GM21717 (cell line): Measurements from ENCODE around the gene NKIRAS2.

Source experiments
- ATAC-seq: cut with Tn5 transposase; IDR thresholded peaks from one replicate; pipeline ENCODE4 v1.9.1; 2021; ENCODE audit warnings: mild to moderate bottlenecking, moderate library complexity; ENCODE audit not compliant: unreplicated experiment

Gene NKIRAS2

DNA sequence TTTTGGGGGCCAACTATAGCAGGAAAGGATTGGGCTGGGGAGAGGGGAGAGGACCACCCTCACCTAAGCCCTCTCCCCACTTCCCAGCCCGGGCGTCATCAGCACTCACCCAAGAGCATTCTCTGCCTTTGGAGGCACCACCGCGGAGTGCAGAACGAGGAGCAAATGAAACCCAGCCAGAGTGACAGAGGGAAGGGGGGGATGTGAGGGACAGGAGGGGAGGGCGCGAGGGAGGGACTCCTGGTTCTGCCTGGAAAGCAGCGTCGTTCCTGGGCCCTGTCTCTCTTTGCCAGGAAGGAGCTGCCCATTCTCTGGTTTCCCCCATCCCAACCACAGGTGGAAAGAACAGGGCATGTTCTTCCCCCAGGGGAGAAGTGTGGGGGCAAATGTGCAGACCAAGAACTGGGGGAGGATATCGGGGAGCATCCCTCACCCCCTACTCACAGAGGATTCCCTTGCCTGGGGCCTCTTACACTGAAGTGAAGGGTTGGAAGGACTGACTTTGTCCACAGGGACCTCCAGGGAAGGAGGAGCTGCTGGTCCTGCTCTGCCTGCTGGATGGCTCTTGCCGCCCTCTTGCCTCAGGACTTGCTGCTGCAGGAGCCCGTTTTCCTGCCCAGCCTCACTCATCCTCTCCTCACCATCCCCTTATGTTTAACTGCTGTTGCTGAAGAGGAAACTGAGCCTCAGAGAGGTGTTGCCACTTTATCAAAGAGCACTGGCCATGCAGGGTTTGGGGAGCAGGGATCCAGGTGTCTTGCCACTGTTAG, 34.0 kb downstream of the NKIRAS2 start:
- no peak for ATAC-seq

DNA sequence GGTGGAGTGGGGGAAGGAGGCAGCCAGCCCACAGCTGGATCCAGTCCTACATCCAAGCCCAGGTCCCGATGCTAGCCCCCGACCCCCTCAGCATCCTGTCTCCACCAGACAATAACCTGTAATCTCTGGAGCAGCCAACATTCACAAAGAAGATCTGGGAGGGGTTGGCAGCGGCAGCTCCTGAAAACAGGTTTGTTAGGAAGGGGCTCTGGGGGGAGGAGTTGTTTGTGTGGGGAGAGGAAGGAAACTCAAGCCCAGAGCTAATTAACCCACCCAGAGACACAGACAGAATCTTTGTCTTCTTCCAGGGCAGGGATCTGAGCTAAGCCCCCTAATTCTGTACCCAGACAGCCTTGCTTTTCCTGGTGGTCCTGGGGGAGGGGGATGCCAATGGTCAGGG, 35.1 kb downstream of the NKIRAS2 start:
- ATAC-seq = no peak

DNA sequence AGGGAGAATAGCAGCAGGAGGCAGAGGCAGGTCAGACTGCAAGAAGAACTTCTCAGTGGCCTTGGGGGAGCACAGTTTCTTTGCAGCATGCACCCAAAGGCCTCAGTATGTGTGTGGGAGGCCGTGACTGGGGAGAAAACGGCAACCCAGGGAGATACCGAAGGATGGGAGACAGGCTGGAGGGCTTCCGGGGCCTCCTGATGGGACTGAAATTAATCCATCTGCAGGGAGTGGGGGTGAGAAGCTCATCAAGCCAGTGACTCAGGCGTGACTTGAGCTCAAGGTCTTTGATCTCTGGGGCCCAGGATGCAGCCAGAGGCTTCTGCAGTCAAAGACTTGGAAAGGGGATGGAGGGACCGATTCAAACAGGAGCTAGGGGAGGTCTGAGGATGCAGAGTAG, 35.6 kb downstream of the NKIRAS2 start:
- ATAC-seq = no peak

DNA sequence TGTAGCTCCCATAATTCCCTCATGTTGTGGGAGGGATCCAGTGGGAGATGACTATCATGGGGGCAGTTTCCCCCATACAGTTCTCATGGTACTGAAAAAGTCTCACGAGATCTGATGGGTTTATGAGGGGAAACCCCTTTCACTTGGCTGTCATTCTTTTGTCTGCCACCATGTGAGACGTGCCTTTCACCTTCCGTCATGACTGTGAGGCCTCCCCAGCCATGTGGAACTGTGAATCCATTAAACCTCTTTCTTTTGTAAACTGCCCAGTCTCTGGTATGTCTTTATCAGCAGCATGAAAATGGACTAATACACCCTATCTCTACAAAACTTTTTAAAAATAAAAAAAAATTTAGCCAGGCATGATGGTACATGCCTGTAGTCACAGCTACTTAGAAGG, 36.7 kb downstream of the NKIRAS2 start:
- ATAC-seq = no peak

DNA sequence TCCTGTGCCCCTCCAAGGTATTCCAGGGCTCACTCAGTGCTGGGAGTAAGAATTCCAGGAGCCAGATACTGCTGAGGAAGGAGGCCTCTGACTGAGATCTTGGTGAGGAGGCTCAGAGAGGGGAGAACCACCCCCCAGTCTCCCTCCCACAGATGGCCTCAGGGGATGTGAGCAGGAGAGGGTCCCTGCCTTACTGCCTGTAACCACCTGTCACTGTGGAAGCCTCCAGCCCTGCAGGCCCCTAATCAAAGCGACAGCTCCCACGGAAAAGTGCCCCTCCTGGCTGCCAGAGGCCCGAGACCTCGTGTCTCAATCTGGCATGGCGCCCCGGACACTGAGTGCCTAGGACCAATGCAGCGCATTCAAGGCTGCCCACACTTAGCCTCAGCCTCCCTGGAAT, 38.2 kb downstream of the NKIRAS2 start:
- ATAC-seq = no peak

DNA sequence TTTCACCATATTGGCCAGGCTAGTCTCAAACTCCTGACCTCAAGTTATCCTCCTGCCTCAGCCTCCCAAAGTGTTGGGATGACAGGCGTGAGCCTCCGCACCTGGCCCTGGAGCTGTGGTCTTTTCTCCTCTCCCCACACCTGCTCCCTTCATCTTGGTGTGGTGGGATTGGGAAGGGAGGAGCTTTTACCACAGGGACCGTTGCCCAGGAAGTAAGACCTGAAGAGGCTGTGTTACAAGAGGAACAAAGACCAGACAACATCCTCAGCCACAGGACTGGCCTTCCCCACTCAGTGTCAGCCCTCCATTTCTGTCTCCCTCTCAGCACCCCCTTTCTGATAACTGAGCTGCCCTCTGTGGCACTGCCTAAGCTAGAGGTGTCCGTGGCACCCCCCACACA, 39.9 kb downstream of the NKIRAS2 start:
- no peak for ATAC-seq

DNA sequence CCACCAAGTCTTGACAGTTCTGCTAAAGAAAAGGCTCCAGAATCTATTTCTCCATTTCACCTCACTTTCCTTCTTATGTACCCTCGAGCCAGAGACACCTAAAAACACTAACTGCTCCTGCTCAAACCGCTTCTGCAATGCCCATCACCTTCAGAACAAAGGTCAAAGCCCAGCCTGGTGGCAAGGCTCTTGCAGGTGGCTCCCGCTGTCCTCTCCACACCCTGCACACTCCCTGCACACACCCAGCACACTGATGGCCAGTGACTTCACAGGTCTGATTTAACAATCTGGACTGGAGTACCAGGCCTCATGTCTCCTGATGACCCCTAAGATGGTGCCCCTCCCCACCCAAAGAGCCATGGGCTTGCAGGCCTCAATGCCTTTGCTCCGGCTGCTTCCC, 40.3 kb downstream of the NKIRAS2 start:
- ATAC-seq = no peak

DNA sequence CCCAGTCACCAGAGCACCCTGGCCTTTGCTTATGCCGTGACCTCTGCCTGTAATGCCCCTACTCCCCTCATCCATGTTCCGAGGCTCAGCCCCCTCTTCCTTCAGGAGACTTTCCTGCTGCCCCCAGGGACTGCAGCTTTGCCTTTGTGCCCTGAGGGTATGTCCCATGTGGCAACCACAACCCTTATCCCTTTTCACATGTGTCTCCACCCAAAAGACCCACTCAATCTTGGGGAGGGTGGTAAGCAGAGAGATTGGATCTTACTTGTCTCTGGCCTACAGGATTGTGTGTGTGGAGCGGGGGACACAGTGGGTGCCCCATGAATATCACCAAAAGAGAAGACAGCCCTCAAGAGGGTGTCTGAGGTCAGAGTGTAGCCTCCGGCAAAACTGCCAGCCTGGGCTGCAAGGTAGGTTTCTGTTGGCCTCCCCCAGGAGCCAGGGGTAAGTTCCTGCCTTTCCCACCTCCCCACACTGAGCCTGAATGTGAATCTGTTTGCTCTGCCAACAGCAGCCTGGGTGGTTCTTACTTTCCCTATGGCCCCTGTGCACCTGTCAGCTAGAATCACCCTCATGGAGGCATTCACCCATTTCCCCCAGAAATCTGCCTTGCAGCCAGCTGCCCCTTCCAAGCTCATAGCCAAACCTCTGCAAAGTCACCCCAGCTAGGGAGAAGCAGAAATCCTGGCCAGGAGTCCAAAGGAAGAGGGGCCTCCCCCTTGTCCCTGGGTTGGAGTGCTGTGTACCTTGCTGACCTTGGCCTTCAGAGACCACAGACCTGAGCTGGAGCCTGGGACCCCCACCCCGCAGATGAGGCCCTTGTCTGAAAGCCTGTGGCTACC, 42.0 kb downstream of the NKIRAS2 start:
- no peak for ATAC-seq

DNA sequence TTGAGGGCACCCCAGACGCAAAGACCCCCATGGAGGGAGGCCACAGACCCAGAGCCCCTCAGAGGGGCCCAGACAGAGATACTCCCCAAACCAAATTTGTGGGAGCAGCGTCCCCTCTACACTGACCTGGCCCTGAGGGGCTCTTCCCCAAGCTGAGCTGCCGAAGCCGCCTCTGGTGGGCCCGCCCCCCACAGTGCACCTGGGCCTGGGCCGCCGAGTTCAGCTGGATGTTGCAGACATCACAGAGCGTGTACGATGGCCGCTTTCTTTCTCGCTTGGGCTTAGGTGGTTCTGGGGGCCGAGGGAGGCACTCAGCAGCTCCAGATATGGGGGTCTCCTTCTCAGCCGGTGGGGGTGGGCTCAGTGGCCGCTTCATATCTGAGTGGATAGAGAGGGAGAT, 42.8 kb downstream of the NKIRAS2 start:
- no peak for ATAC-seq

DNA sequence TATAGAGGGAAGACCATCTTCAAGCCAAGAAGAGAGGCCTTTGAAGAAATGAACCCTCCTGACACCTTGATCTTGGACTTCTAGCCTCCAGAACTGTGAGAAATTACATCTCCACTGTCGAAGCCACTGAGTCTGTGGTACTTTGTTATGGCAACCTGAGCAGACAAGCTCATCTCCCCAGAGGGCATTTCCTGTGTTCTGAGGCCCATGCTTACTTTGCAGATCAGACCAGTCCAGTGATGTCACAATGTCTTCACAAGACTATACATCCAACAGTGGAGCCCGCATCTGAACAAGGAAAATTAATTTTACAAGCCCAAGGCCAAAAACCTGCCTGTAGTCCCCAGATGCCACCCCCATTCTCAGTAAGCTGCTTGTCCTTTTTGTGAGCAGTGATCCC, 45.3 kb downstream of the NKIRAS2 start:
- ATAC-seq = no peak

DNA sequence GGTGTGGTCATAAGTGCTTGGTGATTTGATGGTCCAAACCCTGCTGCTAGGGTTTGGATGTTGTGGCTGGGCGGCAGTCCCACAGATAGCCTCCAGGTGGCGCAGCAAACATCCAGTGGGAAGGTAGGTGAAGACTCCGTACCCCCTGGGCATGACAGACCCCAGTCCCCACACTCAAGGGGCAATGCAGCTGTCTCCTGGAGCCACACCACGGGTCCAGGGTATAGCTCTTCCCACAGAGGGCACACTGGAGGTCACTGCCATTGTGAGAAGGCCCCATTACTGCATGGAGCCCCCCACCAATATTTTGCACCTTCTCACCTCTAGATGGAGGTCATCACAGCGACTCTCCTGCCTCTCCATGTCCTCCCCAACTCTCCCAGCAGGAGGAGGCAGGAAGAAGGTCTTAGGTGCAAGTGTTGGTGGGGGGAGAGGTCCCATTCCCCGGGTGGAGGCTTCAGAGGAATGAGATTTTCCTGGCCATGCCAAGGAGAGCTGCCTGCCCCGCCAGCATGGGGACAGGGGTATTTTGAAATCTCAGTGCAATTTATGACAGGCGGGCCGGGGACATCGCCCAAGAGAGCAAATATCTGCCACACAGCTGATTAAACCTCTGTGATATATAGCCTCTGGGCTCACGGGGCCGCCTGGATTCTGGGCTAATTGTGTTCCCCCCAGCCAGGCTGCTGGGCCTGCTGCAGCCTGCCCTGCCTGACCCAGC, 47.6 kb downstream of the NKIRAS2 start:
- no peak for ATAC-seq

DNA sequence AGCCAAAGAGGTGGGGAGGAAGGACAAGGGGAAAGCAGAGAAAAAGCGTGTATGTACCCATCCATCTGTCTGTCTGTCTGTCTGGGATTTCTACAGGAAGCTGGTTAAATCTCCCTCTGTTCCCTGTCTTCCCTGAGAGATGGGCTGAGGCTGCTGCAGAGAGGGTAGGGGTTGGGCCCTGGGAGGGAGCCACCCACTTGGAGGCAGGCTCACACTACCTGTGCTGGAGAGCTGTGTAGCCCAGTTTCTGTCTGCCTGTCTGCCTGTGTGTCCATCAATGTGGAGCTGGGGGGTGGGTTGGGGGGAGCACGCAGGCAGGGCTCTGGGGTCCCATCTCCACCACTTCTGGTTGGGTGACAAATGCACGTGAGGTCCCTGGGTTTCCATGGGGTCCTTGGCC, 49.1 kb downstream of the NKIRAS2 start:
- ATAC-seq = no peak

DNA sequence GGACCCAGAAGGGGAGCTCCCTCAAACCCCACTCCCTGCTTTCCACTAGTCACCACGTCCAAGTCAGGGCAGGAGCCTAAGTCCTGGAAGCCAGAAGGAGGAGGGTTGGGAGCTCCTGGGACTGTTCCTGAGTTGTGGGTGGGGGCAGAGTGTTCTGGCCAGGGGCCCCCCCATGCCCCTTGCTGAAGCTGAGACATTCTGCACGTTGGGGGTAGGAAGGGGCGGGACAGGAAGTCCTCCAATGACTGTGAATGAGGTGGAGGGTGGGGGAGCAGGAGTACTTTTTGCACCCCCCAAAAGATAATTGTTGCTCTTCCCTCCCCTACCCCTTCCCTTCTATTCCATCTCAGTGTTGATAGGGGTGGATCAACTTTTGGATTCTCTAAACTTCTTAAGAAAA, 51.9 kb downstream of the NKIRAS2 start:
- ATAC-seq = no peak

DNA sequence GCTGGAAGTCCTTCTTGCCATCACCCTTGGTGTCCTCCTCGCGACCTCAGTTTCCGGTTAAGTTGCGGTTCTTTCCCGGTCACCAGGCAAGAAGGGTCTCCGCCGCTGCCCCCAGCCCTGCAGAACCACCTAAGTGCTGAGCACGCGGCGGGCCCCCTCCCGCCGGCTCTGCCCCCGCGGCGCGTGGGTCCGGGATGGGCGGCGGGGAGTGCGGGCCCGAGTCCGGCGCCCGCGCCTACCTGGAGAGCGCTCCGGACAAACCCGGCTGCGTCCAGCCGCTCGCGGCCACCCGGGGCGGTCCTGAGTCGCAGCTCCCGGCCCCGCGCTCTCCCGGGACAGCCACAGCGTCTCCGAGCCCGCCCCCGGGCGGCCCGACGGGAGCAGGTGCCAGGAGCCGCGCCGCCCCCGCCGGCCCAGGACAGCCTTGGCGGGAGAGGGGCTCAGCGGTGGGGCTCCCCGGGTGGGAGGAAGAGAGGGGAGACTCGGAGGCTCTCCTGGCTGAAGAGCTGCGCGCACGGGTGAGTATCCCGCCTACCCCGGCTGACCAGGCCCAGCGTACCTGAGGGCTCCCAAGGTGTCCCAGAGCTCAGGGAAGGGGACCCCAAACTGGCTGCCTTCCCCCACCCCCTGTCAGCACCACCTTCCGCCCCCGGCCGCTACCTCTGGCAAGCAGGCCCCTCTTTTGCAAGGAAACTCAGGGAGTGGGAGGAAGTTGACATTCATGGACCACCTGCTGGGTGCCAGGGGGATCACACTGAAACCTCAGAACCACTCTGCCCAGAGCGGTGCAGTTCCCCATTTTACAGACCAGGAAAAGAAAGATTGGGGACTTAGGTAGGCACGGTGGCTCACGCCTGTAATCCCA, 52.7 kb downstream of the NKIRAS2 start:
- no peak for ATAC-seq
